ENCODE measurements around the gene SLC1A7. TPM values are rescaled to one million over a fixed set of nuclear protein-coding genes. Genes with fewer than 3 reads are reported as not detected.

The SLC1A7 gene
- total RNA-seq, 1 donor from 2014 or later = not detected

- intact Hi-C loops (cut with micrococcal nuclease) = no loop called here
These were observed 20.2 kb upstream of the SLC1A7 start for GRCh38 chr1:53162621-53163020.

GRCh38 chr1:53160924-53161378 lies 18.5 kb upstream of the SLC1A7 start:
- intact Hi-C loops (cut with micrococcal nuclease) = no loop called here

- intact Hi-C loops (cut with micrococcal nuclease) = no loop called here
These were observed 16.5 kb upstream of the SLC1A7 start for GRCh38 chr1:53158900-53159299.

GRCh38 chr1:53156783-53157182 lies 14.3 kb upstream of the SLC1A7 start:
- intact Hi-C loops (cut with micrococcal nuclease) = no loop called here

GRCh38 chr1:53155945-53156344 lies 13.5 kb upstream of the SLC1A7 start:
- intact Hi-C loops (cut with micrococcal nuclease) = no loop called here

GRCh38 chr1:53155534-53155933 lies 13.1 kb upstream of the SLC1A7 start:
- intact Hi-C loops (cut with micrococcal nuclease) = no loop called here

- intact Hi-C loops (cut with micrococcal nuclease) = no loop called here
These were observed 12.5 kb upstream of the SLC1A7 start for GRCh38 chr1:53154859-53155438.

GRCh38 chr1:53153752-53154151 lies 11.3 kb upstream of the SLC1A7 start:
- intact Hi-C loops (cut with micrococcal nuclease) = no loop called here

GRCh38 chr1:53148123-53148522 lies 5.7 kb upstream of the SLC1A7 start:
- intact Hi-C loops (cut with micrococcal nuclease) = no loop called here

- intact Hi-C loops (cut with micrococcal nuclease) = no loop called here
These were observed 4.7 kb upstream of the SLC1A7 start for GRCh38 chr1:53147174-53147573.

- intact Hi-C loops (cut with micrococcal nuclease) = no loop called here
These were observed 3.7 kb upstream of the SLC1A7 start for GRCh38 chr1:53145942-53146708.

- intact Hi-C loops (cut with micrococcal nuclease) = no loop called here
These were observed 3.1 kb upstream of the SLC1A7 start for GRCh38 chr1:53145619-53145941.

GRCh38 chr1:53145051-53145600 lies 2.7 kb upstream of the SLC1A7 start:
- intact Hi-C loops (cut with micrococcal nuclease) = no loop called here

- intact Hi-C loops (cut with micrococcal nuclease) = no loop called here
These were observed 1.8 kb upstream of the SLC1A7 start for GRCh38 chr1:53144201-53144600.

GRCh38 chr1:53143527-53143926 lies 1.1 kb upstream of the SLC1A7 start:
- intact Hi-C loops (cut with micrococcal nuclease) = no loop called here

- intact Hi-C loops (cut with micrococcal nuclease) = no loop called here
These were observed 867 bp downstream of the SLC1A7 start for GRCh38 chr1:53141487-53142055.

GRCh38 chr1:53140451-53140850 lies 2.0 kb downstream of the SLC1A7 start:
- intact Hi-C loops (cut with micrococcal nuclease) = no loop called here

GRCh38 chr1:53139951-53140361 lies 2.5 kb downstream of the SLC1A7 start:
- intact Hi-C loops (cut with micrococcal nuclease) = no loop called here

GRCh38 chr1:53138991-53139884 lies 3.2 kb downstream of the SLC1A7 start:
- intact Hi-C loops (cut with micrococcal nuclease) = no loop called here

GRCh38 chr1:53137729-53138128 lies 4.7 kb downstream of the SLC1A7 start:
- intact Hi-C loops (cut with micrococcal nuclease) = no loop called here

- intact Hi-C loops (cut with micrococcal nuclease) = no loop called here
These were observed 6.7 kb downstream of the SLC1A7 start for GRCh38 chr1:53135735-53136114.

All from T-helper 2 cell treated with Interferon-gamma antibody and Interleukin-4, amounts not matched to agents 100 ng/mL and 5 ng/mL, for 36 hours (primary cell).